ENCODE data around the gene GABRA5.

DNA sequence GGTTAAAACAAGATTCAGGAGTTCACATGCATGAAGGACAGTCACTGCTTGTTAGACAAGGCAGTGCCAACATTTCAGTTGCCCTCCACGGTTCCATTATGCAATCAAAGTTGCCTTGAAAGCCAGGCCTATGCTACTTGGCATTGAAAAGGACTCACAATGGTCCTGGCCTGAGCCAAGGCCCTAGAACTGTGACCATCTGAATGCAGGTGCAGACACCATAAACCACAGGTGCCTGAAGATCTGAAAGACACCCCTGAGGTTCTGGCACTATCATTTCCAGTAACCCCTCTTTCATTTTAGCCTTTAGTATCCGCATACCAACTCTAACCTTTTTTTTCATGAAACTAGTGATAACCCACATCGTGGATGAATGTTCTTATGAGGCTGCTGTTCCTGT lies 2.8 kb downstream of the GABRA5 start:
- TF ChIP-seq EP300 (conservative IDR thresholded peaks at IDR 0.05; ENCODE audit: poor library complexity, severe bottlenecking) (no peak), POLR2AphosphoS5 (IDR thresholded peaks at IDR 0.05) (no peak), EZH2 (IDR thresholded peaks at IDR 0.05; ENCODE audit: borderline replicate concordance, insufficient read depth, low read length, poor library complexity, severe bottlenecking) (no peak), RAD21 (conservative IDR thresholded peaks at IDR 0.05) (no peak), SMC3 (conservative IDR thresholded peaks at IDR 0.05; ENCODE audit: poor library complexity) (no peak), TAF1 (IDR thresholded peaks at IDR 0.05; ENCODE audit: low read depth) (no peak)
- TF ChIP-seq, protein P1, sequence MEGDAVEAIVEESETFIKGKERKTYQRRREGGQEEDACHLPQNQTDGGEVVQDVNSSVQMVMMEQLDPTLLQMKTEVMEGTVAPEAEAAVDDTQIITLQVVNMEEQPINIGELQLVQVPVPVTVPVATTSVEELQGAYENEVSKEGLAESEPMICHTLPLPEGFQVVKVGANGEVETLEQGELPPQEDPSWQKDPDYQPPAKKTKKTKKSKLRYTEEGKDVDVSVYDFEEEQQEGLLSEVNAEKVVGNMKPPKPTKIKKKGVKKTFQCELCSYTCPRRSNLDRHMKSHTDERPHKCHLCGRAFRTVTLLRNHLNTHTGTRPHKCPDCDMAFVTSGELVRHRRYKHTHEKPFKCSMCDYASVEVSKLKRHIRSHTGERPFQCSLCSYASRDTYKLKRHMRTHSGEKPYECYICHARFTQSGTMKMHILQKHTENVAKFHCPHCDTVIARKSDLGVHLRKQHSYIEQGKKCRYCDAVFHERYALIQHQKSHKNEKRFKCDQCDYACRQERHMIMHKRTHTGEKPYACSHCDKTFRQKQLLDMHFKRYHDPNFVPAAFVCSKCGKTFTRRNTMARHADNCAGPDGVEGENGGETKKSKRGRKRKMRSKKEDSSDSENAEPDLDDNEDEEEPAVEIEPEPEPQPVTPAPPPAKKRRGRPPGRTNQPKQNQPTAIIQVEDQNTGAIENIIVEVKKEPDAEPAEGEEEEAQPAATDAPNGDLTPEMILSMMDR (IDR thresholded peaks at IDR 0.05; ENCODE audit: poor library complexity, severe bottlenecking), result no peak
- TF ChIP-seq, protein P2, sequence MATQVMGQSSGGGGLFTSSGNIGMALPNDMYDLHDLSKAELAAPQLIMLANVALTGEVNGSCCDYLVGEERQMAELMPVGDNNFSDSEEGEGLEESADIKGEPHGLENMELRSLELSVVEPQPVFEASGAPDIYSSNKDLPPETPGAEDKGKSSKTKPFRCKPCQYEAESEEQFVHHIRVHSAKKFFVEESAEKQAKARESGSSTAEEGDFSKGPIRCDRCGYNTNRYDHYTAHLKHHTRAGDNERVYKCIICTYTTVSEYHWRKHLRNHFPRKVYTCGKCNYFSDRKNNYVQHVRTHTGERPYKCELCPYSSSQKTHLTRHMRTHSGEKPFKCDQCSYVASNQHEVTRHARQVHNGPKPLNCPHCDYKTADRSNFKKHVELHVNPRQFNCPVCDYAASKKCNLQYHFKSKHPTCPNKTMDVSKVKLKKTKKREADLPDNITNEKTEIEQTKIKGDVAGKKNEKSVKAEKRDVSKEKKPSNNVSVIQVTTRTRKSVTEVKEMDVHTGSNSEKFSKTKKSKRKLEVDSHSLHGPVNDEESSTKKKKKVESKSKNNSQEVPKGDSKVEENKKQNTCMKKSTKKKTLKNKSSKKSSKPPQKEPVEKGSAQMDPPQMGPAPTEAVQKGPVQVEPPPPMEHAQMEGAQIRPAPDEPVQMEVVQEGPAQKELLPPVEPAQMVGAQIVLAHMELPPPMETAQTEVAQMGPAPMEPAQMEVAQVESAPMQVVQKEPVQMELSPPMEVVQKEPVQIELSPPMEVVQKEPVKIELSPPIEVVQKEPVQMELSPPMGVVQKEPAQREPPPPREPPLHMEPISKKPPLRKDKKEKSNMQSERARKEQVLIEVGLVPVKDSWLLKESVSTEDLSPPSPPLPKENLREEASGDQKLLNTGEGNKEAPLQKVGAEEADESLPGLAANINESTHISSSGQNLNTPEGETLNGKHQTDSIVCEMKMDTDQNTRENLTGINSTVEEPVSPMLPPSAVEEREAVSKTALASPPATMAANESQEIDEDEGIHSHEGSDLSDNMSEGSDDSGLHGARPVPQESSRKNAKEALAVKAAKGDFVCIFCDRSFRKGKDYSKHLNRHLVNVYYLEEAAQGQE (IDR thresholded peaks at IDR 0.05; ENCODE audit: borderline replicate concordance), result no peak

Measured in neural cell (in vitro differentiated cells).